ENCODE data around the gene RAB6D.
"Not testable (repeated sequence)": the region's sequence is repeated elsewhere in the genome, so short reads cannot be mapped to it uniquely, and the experiment has no call there.

Gene RAB6D

GRCh38 chr2:131363703-131364186 lies at the start of gene RAB6D:
Gene RAB6D, minus strand, starts transcription at chr2:131364168. Its CDS starts 448 bp downstream, at chr2:131363720.
- H3K4me3 Mint-ChIP-seq = not testable (repeated sequence)

GRCh38 chr2:131413148-131413747 lies 49.3 kb upstream of the RAB6D start:
- H3K9me3 Mint-ChIP-seq = no peaks in the 10 kb centered on the region
- no peak overlapping the region for H3K4me3 Mint-ChIP-seq
- H3K27ac Mint-ChIP-seq = no peak overlapping the region
- intact Hi-C loops (cut with micrococcal nuclease) = loop anchor here (2.0 kb wide), 2 partner anchors 260 to 390 kb away; no protein-coding TSS in a partner anchor
- H3K27me3 Mint-ChIP-seq = peaks cover 12% of the 10 kb centered on the region
- H3K36me3 Mint-ChIP-seq (ENCODE audit: low read depth) = no peaks in the 10 kb centered on the region
- H3K4me1 Mint-ChIP-seq (ENCODE audit: low read depth) = no peaks in the 10 kb centered on the region

More at GRCh38 chr2:131363703-131364186, at the start of gene RAB6D:
- H3K4me1 Mint-ChIP-seq (ENCODE audit: low read depth); H3K9me3 Mint-ChIP-seq; H3K36me3 Mint-ChIP-seq (ENCODE audit: low read depth); intact Hi-C loops (cut with micrococcal nuclease); H3K27ac Mint-ChIP-seq: not testable (repeated sequence)
- H3K27me3 Mint-ChIP-seq = peaks cover 38% of the 10 kb centered on the region

GRCh38 chr2:131410173-131410572 lies 46.2 kb upstream of the RAB6D start:
- Mint-ChIP-seq H3K4me3 (no peak overlapping the region), H3K27me3 (peaks cover 14% of the 10 kb centered on the region), H3K36me3 (ENCODE audit: low read depth) (no peaks in the 10 kb centered on the region), H3K4me1 (ENCODE audit: low read depth) (no peaks in the 10 kb centered on the region), H3K9me3 (no peaks in the 10 kb centered on the region), H3K27ac (no peak overlapping the region)
- intact Hi-C loops (cut with micrococcal nuclease) = no loop called here

GRCh38 chr2:131408778-131409177 lies 44.8 kb upstream of the RAB6D start:
- H3K36me3 Mint-ChIP-seq (ENCODE audit: low read depth) = no peaks in the 10 kb centered on the region
- H3K4me3 Mint-ChIP-seq = no peak overlapping the region
- H3K4me1 Mint-ChIP-seq (ENCODE audit: low read depth) = no peaks in the 10 kb centered on the region
- intact Hi-C loops (cut with micrococcal nuclease) = no loop called here
- no peaks in the 10 kb centered on the region for H3K9me3 Mint-ChIP-seq
- H3K27me3 Mint-ChIP-seq = peaks cover 13% of the 10 kb centered on the region
- H3K27ac Mint-ChIP-seq = no peak overlapping the region

GRCh38 chr2:131408207-131408606 lies 44.2 kb upstream of the RAB6D start:
- H3K36me3 Mint-ChIP-seq (ENCODE audit: low read depth) = no peaks in the 10 kb centered on the region
- H3K27me3 Mint-ChIP-seq = peaks cover 9% of the 10 kb centered on the region
- H3K9me3 Mint-ChIP-seq = no peaks in the 10 kb centered on the region
- intact Hi-C loops (cut with micrococcal nuclease) = no loop called here
- H3K27ac Mint-ChIP-seq = no peak overlapping the region
- no peak overlapping the region for H3K4me3 Mint-ChIP-seq
- H3K4me1 Mint-ChIP-seq (ENCODE audit: low read depth) = no peaks in the 10 kb centered on the region

- Mint-ChIP-seq H3K4me3 (no peak overlapping the region), H3K27ac (no peak overlapping the region), H3K4me1 (ENCODE audit: low read depth) (no peaks in the 10 kb centered on the region), H3K9me3 (no peaks in the 10 kb centered on the region), H3K27me3 (peaks cover 11% of the 10 kb centered on the region), H3K36me3 (ENCODE audit: low read depth) (no peaks in the 10 kb centered on the region)
- intact Hi-C loops (cut with micrococcal nuclease) = no loop called here
These were observed 40.8 kb upstream of the RAB6D start for GRCh38 chr2:131404753-131405152.

- Mint-ChIP-seq H3K4me1 (ENCODE audit: low read depth) (no peaks in the 10 kb centered on the region), H3K27me3 (peaks cover 9% of the 10 kb centered on the region), H3K4me3 (no peak overlapping the region), H3K36me3 (ENCODE audit: low read depth) (no peaks in the 10 kb centered on the region), H3K9me3 (no peaks in the 10 kb centered on the region), H3K27ac (no peak overlapping the region)
- intact Hi-C loops (cut with micrococcal nuclease) = no loop called here
These were observed 38.5 kb upstream of the RAB6D start for GRCh38 chr2:131402320-131403039.

- H3K36me3 Mint-ChIP-seq (ENCODE audit: low read depth) = no peaks in the 10 kb centered on the region
- no peak overlapping the region for H3K27ac Mint-ChIP-seq
- no peaks in the 10 kb centered on the region for H3K4me1 Mint-ChIP-seq (ENCODE audit: low read depth)
- peaks cover 12% of the 10 kb centered on the region for H3K27me3 Mint-ChIP-seq
- intact Hi-C loops (cut with micrococcal nuclease) = no loop called here
- no peaks in the 10 kb centered on the region for H3K9me3 Mint-ChIP-seq
- H3K4me3 Mint-ChIP-seq = no peak overlapping the region
These were observed 36.9 kb upstream of the RAB6D start for GRCh38 chr2:131400849-131401248.

GRCh38 chr2:131400441-131400840 lies 36.5 kb upstream of the RAB6D start:
- intact Hi-C loops (cut with micrococcal nuclease); H3K36me3 Mint-ChIP-seq (ENCODE audit: low read depth); H3K4me1 Mint-ChIP-seq (ENCODE audit: low read depth); H3K27ac Mint-ChIP-seq; H3K9me3 Mint-ChIP-seq; H3K4me3 Mint-ChIP-seq: not testable (repeated sequence)
- H3K27me3 Mint-ChIP-seq = peaks cover 15% of the 10 kb centered on the region

- intact Hi-C loops (cut with micrococcal nuclease); H3K9me3 Mint-ChIP-seq; H3K27ac Mint-ChIP-seq; H3K36me3 Mint-ChIP-seq (ENCODE audit: low read depth); H3K4me1 Mint-ChIP-seq (ENCODE audit: low read depth); H3K4me3 Mint-ChIP-seq: not testable (repeated sequence)
- peaks cover 25% of the 10 kb centered on the region for H3K27me3 Mint-ChIP-seq
These were observed 32.2 kb upstream of the RAB6D start for GRCh38 chr2:131396209-131396608.

- H3K36me3 Mint-ChIP-seq (ENCODE audit: low read depth); H3K9me3 Mint-ChIP-seq; H3K27ac Mint-ChIP-seq; H3K4me3 Mint-ChIP-seq; H3K4me1 Mint-ChIP-seq (ENCODE audit: low read depth); intact Hi-C loops (cut with micrococcal nuclease): not testable (repeated sequence)
- H3K27me3 Mint-ChIP-seq = peaks cover 23% of the 10 kb centered on the region
These were observed 31.2 kb upstream of the RAB6D start for GRCh38 chr2:131395024-131395645.

GRCh38 chr2:131394147-131394931 lies 30.4 kb upstream of the RAB6D start:
- H3K36me3 Mint-ChIP-seq (ENCODE audit: low read depth) = no peaks in the 10 kb centered on the region
- H3K4me1 Mint-ChIP-seq (ENCODE audit: low read depth) = no peaks in the 10 kb centered on the region
- H3K27ac Mint-ChIP-seq = no peak overlapping the region
- H3K9me3 Mint-ChIP-seq = no peaks in the 10 kb centered on the region
- H3K27me3 Mint-ChIP-seq = peaks cover 22% of the 10 kb centered on the region
- intact Hi-C loops (cut with micrococcal nuclease) = no loop called here
- peak overlapping the region; percentile 13 for H3K4me3 Mint-ChIP-seq

- H3K4me1 Mint-ChIP-seq (ENCODE audit: low read depth); intact Hi-C loops (cut with micrococcal nuclease); H3K4me3 Mint-ChIP-seq; H3K36me3 Mint-ChIP-seq (ENCODE audit: low read depth); H3K9me3 Mint-ChIP-seq; H3K27ac Mint-ChIP-seq: not testable (repeated sequence)
- H3K27me3 Mint-ChIP-seq = peaks cover 18% of the 10 kb centered on the region
These were observed 28.0 kb upstream of the RAB6D start for GRCh38 chr2:131391953-131392352.

GRCh38 chr2:131391471-131391870 lies 27.5 kb upstream of the RAB6D start:
- H3K36me3 Mint-ChIP-seq (ENCODE audit: low read depth); intact Hi-C loops (cut with micrococcal nuclease); H3K9me3 Mint-ChIP-seq; H3K4me3 Mint-ChIP-seq; H3K27ac Mint-ChIP-seq; H3K4me1 Mint-ChIP-seq (ENCODE audit: low read depth): not testable (repeated sequence)
- peaks cover 16% of the 10 kb centered on the region for H3K27me3 Mint-ChIP-seq

All from dendritic cell treated with granulocyte-macrophage colony-stimulating factor and Interleukin-4, amounts not matched to agents 40 ng/mL and 50 ng/mL, for 4 days (primary cell).